NCI-H345 (cell line): ENCODE results near the gene PRKAG2.
A peak's percentile ranks its signal among the peaks of the same experiment; 100 is the strongest.

ENCODE experiments used
- DNase-seq: peaks from one replicate; lab custom pipeline; 2025; lab: John Stamatoyannopoulos, UW

PRKAG2 gene

DNA sequence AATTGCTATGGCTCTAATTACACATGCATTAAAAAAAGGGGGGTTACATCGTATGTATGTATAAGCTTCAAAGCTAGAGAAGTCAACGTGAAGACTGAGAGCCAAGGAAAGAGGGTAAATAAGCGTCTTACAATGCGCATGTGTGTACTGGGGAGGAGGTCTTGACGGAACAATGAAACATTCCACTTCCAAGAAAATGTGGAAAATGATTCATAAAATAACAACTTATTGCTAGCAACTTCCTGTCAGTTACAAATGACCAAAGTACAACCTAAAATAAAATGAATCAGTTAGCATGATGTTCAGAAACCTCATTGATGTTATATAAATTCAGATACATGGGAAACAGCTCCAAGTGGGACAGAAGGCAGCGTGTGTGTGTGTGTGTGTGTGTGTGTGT is 253.1 kb downstream of the PRKAG2 start:
- no peak for DNase-seq

DNA sequence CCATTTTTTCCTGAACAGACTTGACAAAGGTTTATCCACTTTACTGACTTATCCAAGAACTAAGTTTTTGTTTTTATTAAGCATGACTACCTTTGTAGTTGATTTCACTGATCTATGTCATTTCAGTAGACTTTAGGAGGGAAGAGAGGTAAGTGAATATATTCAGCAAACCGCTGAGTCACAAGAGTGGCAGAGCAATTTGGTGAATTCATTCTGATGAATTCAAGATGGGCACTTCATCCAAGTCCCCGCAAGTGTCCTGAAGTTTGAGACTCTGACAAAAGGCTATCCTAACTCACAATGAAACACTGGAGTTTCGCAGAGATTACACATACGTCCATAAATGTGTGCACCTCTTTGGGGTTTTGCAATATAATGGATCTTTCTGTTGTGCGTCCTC is 255.0 kb downstream of the PRKAG2 start:
- no peak for DNase-seq

DNA sequence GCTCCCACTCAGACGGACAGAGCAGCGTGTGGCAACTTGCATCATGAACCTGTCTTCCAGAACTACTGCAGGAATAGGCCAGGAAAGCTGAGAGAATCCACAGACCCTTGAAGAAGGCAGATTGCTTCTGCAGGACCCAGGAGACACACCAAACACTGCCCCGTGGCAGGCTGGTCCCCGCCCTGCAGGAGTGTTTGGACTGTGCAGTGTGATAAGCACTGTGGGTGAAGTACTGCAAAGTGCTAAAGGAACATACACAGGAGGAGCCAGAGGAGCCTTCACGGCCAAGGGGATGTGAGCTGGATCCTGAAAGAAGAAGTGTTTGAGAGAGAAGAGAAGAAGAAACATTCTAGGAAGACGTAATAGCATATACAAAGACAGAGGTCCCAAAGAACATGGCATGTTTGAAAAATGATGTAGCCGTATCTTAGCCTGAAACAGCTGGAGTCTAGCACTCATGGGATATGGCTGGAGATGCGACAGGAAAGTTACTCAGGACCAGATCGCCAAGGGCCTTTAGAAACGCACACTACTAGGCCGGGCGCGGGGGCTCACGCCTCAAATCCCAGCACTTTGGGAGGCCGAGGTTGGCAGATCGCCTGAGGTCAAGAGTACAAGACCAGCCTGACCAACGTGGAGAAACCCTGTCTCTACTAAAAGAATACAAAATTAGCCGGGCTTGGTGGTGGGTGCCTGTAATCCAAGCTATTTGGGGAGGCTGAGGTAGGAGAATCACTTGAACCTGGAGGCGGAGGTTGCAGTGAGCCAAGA is 260.3 kb downstream of the PRKAG2 start:
- DNase-seq, result no peak

DNA sequence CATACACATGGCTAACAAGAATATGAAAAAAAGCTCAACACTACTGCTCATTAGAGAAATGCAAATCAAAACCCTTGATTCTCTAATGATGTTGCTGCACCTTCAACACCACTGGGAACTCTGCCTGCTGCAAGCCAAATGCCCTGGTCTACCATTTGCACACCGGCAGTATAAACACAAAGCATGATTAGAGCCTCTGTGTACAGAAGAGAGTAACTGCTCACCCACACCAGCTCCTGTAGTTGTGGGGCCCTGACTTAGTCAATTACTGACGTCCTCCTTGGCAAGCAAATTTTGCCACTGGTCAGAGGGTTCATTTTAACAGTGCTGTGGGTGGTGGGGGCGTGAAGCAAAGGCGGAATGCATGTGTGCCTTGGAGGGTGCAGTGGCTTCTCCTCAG is 261.1 kb downstream of the PRKAG2 start:
- no peak for DNase-seq

DNA sequence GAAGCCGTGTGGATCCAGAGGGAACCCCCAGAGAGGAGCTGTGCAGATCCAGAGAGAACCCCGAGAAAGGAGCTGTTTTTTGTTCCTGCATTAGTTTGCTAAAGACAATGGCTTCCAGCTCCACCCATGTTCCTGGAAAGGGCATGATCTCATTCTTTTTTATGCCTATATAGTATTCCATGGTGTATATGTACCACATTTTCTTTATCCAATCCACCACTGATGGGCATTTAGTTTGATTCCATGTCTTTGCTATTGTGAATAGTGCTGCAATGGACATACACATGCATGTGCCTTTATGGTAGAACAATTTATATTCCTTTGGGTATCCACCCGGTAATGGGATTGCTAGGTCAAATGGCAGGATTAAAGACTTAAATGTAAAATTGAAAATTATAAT is 261.9 kb downstream of the PRKAG2 start:
- DNase-seq, result no peak

DNA sequence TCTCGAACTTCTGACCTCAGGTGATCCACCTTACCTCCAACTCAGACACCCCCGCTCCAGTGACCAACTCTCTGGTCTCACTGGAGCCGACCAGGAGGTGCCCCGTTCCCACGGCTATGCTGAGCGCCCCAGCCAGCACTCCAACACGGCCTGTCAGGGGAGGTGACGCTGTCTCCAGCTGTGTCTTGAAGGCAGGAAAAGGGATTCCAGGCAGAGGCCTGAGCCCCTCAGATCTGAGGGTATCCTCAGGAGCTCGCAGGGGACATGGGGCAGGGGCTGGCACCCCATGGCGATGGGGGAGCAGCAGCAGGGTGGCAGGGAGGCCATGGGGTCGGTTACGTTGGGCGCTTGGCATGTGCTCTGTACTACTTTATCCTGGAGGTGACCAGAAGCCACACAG is 262.9 kb downstream of the PRKAG2 start:
- no peak for DNase-seq

DNA sequence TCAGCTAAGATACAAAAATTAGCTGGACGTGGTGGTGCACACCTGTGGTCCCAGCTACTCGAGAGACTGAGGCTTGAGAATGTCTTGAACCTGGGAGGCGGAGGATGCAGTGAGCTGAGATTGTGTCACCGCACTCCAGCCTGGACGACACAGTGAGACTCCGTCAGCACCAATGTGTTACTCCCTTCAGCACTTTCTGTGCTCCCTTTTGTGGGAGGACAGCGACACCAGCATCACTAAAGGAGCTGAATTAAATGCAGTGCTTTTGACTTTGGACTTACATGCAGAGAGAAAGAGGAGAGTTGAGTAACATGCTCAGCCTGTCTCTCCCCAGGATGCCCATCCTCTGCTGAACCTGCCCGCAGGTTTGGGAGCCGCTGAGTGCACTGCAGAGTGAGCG is 265.0 kb downstream of the PRKAG2 start:
- no peak for DNase-seq

DNA sequence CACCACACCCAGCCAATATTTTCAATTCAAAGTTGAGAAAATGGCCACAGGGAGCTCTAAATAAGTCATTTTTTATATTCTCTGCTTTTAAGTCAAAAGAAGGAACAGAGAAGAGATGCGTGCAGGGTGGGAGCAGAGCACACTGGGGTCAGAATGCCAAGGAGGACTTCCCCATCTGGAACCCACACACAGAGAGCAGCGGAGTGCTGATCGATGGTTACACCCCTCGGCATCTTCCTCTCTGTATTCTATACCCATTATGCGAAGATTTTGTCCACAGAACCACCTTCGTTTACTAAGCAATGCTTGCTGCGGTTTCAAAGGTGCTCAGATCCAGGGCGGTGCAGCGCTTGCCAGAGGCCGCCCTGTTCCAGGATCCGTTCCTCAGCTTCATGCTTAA is 265.9 kb downstream of the PRKAG2 start:
- DNase-seq, result no peak

DNA sequence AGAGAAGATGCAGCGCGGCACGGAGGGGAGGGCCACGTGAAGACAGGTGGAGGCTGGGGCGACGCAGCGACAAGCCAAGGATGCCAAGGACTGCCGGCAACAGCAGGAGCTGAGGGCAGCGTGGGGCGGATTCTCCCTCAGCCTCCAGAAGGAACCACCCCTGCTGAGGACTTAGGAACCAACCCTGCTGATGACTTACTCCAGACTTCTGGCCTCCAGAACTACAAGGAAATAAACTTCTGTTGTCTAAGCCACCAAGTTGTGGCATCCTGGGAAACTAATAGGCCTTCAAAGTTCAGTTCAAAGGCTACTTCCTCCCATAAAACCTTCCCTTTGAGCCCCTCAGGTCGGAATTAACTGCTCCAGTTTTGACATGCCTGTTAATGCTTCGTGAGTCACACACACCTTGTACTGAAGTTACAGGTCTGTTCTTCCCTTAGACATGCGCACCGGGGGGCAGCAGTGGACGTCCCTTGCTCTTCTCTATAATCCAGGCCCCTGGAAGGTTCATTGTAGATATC is 268.8 kb downstream of the PRKAG2 start:
- DNase-seq, result no peak

DNA sequence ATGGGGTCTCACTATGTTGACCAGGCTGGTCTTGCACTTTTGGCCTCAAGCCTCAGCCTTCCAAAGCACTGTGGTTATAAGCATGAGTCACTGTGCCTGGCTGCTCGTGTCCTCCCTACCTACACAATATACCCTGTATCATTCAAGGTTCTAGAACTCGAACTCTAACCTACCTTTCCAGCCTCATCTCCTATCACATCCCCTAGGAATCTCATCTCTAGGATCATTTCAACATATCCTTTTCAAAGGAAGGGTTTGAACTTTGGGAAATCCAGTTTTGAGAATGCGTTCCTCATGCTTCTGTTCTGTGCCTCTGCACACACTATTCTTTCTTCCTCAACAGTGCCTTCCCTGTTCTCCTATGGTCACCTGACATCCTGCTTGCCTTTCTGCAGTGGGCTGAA is 269.4 kb downstream of the PRKAG2 start:
- DNase-seq, result no peak

DNA sequence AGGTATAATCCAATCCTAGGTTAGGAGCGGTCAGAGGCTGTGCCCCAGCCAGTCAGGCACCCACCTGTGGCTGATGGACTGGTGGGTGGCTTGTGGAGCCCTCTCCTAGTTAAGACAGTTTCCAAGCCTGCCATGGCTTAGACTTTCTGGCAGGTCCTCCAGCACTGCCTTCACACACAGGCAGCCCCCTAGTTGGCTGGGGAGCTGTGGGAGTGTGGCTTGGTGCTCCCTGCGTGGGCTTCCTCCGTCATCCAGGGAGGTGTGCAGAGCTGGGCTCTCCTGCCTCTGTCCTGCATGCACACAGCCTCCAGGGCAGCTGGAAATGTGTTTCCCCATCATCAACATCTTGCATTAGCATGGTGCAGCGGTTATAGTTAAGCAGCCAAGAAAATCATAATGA is 273.0 kb downstream of the PRKAG2 start:
- no peak for DNase-seq

DNA sequence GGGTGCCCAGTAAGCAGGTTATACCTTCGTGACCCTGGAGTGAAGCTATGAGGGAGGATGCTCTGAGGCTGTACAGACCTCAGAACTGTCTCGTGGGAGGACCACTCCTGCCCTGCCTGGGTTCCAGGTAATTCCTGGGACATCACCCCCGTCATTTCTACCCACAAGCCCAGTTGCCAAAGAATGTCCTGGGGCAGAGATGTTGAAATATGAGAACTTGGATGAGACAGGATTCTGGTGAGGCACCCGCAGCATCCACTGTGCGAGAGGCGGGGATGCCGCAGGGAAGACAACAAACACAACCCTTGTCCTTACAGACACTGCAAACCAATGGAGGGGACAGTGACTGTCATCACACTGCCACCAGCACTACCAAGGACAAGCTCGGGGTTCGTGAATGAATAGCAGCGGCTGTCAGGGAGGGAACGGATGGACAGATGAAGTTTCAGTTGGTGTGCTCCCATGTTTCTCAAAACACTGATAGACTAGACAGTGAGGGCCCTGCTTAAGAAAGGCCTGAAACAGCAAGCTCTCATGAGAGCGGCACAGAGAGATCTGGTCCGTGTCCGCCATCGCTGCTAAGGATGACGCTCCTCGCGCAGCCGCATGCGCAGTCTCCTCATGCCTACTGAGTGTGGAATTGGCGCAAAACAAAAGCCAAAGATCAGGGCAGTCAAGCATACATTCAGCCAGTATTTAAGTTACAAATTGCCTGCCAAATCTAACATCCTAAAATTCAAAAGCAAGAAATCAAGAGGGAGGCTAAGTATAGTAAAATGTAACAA is 275.2 kb downstream of the PRKAG2 start:
- DNase-seq, result no peak

DNA sequence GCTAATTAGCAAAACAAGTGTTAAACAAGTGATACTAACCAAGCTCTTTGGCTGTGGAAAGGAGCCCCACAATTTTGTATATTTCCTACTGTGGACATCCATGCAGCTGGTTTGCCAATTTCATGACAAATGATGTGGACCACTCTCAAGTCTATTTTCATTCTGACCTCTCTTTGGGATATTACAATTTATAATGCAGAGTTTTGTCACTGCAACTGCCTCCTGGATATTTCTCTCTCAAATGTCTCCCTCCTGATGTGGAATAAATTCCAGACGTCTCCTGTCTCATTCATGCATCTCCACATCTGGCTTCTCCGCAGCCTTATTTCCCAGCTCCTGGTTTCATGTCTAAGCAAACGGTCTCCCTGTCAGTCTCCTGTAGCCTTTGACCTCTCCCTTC is 276.6 kb downstream of the PRKAG2 start:
- no peak for DNase-seq

DNA sequence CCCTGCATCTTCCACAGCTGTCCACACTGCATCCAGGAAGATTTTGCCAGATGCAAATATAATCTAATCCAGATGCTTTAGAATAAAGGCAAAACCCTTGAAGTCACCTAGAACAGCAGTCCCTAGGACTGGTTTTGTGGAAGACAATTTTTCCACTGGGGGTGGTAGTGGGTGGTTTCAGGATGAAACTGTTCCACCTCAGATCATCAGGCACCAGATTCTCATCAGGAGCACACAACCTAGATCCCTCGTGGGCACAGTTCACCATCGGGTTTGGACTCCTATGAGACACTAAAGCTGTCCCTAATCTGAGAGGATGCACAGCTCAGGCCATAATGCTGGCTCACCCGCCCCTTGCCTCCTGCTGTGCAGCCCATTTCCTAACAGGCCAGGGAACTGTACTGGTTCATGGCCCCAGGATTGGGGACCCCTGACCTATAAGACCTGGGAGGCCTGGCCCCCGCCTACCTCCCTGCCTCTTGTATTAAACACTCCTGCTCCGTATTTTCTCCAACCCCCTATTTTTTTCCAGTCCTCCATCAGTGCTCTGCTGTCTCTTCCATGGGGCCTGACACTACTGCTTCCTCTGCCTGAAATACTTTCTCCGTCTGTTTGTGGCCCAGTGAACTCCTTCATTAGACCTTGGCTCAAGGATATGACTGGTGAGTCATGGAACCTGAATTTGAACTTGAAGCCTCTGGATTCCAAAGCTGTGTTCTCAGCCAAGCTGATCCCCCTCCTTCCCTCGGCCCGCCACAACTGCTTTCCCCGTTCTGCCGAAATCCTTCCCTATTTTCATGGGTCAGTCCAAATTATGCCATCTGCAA is 277.3 kb downstream of the PRKAG2 start:
- no peak for DNase-seq

DNA sequence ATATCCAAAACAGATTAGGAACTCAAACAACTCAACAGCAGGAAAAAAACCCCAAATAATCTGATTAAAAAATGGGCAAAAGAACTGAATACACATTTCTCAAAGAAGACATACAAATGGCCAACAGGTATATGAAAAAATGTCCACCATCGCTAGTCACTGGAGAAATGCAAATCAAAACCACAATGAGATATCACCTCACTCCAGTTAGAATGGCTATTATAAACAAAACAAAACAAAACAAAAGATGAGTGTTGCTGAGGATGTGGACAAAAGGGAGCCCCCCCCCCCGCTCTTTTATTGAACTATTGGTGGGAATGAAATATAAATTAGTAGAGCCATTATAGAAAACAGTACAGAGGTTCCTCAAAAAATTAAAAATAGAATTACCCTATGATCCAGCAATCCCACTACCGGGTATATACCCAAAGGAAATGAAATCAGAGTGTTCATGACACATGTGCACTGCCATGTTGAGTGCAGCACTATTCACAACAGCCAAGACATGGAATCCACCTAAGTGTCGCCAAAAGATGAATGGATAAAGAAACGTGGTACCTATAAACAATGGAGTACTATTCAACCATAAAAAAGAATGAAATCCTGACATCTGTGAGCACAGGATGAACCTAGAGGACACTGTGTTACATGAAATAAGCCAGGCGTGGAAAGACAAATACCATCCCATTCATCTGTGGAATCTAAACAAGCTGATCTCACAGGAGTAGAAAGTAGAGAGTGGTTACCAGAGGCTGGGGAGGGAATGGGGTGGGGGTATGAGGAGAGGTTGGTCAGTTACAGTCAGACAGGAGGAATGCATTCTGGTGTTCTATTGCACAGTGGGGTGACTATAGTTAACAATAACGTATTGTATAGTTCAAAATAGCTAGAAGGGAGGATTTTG is 279.1 kb downstream of the PRKAG2 start:
- peak; percentile 15 for DNase-seq

DNA sequence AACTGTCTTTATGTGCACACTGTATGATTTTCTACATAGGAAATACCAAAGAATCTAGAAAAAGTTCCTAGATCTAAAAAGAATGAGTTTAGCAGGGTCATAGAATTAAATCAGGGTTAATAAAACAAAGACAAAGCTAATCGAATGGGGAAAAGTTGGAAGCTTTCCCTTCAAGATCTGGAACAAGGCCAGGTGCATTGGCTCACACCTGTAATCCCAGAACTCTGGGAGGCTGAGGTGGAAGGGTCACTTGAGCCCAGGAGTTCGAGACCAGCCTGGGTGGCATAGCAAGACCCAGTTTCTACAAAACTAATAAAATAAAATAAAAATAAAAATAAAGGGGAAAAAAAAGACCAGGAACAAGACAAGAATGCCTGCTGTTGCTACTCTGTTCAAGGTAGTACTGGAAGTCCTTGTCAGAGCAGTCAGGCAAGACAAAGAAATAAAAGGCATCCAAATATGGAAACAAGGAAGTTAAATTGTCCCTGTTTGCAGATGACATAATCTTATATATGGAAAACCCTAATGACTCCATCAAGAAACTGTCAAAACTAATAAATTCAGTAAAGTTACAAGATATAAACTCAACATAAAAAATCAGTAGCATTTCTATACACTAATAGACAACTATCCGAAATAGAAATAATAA is 281.1 kb downstream of the PRKAG2 start:
- DNase-seq, result peak; percentile 9

DNA sequence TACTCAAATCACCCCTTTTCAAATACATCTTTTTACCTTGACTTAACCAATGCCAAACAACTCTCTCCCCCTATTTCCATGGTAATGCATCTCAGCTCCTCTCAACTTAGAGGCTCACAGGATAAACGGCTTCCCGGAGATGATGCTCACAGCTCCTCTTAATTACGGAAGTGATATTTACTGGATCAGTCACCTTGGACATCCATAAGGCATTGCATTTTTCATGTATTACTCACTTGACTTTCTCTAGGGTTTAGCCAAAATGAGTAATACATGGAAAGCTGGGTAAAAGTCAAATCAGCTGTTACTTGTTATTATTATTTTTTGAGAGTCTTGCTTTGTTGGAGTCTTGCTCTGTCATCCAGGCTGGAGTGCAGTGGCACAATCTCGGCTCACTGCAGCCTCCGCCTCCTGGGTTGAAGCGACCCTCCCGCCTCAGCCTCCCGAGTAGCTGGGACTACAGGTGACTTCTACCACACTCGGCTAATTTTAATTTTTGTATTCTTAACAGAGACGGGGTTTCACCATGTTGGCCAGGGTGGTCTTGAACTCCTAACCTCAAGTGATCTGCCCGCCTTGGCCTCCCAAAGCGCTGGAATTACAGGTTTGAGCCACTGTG is 283.9 kb downstream of the PRKAG2 start:
- no peak for DNase-seq

DNA sequence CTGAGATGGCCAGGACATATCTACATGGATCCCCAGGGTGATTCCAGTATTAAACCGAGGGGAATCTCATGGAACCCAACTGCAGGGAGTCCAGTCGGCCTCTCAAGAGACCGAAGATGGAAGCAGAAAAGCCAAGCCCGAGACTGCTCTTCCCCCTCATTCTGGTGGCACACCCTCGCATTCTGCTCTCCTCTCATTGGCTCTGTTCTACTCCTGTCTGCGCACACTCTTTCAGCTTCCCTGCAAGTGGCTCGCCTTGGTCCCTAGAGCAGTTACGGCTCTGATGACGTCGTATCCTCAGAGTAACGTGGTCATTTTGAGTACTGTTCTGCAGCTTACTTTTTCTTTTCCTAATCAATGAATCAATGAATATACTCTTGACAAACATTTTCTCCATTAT is 284.6 kb downstream of the PRKAG2 start:
- no peak for DNase-seq

DNA sequence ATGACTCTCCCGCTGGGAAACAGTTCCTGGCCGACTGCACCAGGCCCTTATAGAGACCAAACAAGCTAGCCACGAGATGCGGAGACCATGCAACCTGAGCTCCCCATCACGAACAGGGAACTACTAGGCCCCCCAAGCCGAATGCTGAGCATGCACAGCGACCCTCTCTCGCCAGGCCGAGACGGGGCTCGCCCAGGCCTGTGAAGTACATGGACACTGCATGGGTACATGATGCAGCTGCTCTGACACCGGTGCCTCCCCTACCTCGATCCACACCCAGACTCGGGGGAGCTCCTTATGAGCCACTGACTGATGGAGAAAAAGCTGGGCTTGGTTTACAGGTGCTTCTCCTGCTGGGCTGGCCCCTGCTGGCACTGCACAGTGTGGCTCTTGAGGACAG is 285.0 kb downstream of the PRKAG2 start:
- no peak for DNase-seq
